Measurements from ENCODE around the gene MCC.
A peak's percentile ranks its signal among the peaks of the same experiment; 100 is the strongest.

MCC gene

GRCh38 chr5:113039229-113039933 lies 448.9 kb downstream of the MCC start:
- no peak overlapping the region for H3K27ac Mint-ChIP-seq
- ATAC-seq (no peak), DNase-seq (ENCODE audit: low spot score in 2 of 2) (no peak)
- no peaks in the 10 kb centered on the region for H3K4me1 Mint-ChIP-seq
- no peaks in the 10 kb centered on the region for H3K36me3 Mint-ChIP-seq
- no peaks in the 10 kb centered on the region for H3K9me3 Mint-ChIP-seq
- no peak overlapping the region for H3K4me3 Mint-ChIP-seq

- Mint-ChIP-seq H3K4me3 (no peak overlapping the region), H3K4me1 (no peaks in the 10 kb centered on the region), H3K27ac (no peak overlapping the region), H3K36me3 (no peaks in the 10 kb centered on the region), H3K9me3 (no peaks in the 10 kb centered on the region)
- DNase-seq (ENCODE audit: low spot score in 2 of 2) = no peak
- no peak for ATAC-seq
These were observed 449.5 kb downstream of the MCC start for GRCh38 chr5:113038714-113039113.

- H3K27ac Mint-ChIP-seq = peak overlapping the region; percentile 74
These were observed 450.1 kb downstream of the MCC start for GRCh38 chr5:113038136-113038535.

GRCh38 chr5:113036826-113037225 lies 451.4 kb downstream of the MCC start:
- Mint-ChIP-seq H3K27ac (no peak overlapping the region), H3K36me3 (no peaks in the 10 kb centered on the region), H3K4me1 (peaks cover 9% of the 10 kb centered on the region), H3K4me3 (no peak overlapping the region), H3K9me3 (no peaks in the 10 kb centered on the region)
- ATAC-seq (no peak), DNase-seq (ENCODE audit: low spot score in 2 of 2) (no peak)

More at GRCh38 chr5:113038136-113038535, 450.1 kb downstream of the MCC start:
- DNase-seq (ENCODE audit: low spot score in 2 of 2) (no peak), ATAC-seq (no peak)
- peaks cover under 1% of the 10 kb centered on the region for H3K4me1 Mint-ChIP-seq
- H3K9me3 Mint-ChIP-seq = no peaks in the 10 kb centered on the region
- no peaks in the 10 kb centered on the region for H3K36me3 Mint-ChIP-seq
- H3K4me3 Mint-ChIP-seq = no peak overlapping the region

- Mint-ChIP-seq H3K27ac (no peak overlapping the region), H3K9me3 (no peaks in the 10 kb centered on the region)
- no peak for DNase-seq (ENCODE audit: low spot score in 2 of 2)
These were observed 451.9 kb downstream of the MCC start for GRCh38 chr5:113036321-113036720.

GRCh38 chr5:113035096-113035495 lies 453.2 kb downstream of the MCC start:
- Mint-ChIP-seq H3K4me3 (no peak overlapping the region), H3K27ac (peak overlapping the region; percentile 15), H3K36me3 (no peaks in the 10 kb centered on the region), H3K4me1 (peaks cover 9% of the 10 kb centered on the region), H3K9me3 (no peaks in the 10 kb centered on the region)
- DNase-seq (ENCODE audit: low spot score in 2 of 2) = no peak
- ATAC-seq = no peak

More at GRCh38 chr5:113036321-113036720, 451.9 kb downstream of the MCC start:
- Mint-ChIP-seq H3K36me3 (no peaks in the 10 kb centered on the region), H3K4me1 (peaks cover 9% of the 10 kb centered on the region), H3K4me3 (no peak overlapping the region)
- no peak for ATAC-seq

GRCh38 chr5:113034182-113034773 lies 454.0 kb downstream of the MCC start:
- Mint-ChIP-seq H3K27ac (peak overlapping the region; percentile 14), H3K9me3 (no peaks in the 10 kb centered on the region), H3K4me3 (no peak overlapping the region), H3K36me3 (no peaks in the 10 kb centered on the region), H3K4me1 (peaks cover 9% of the 10 kb centered on the region)
- peak; percentile 60 for ATAC-seq
- DNase-seq (ENCODE audit: low spot score in 2 of 2) = no peak

- ATAC-seq (no peak), DNase-seq (ENCODE audit: low spot score in 2 of 2) (no peak)
- no peaks in the 10 kb centered on the region for H3K9me3 Mint-ChIP-seq
- peaks cover 9% of the 10 kb centered on the region for H3K4me1 Mint-ChIP-seq
- H3K36me3 Mint-ChIP-seq = peaks cover 8% of the 10 kb centered on the region
- H3K4me3 Mint-ChIP-seq = no peak overlapping the region
- H3K27ac Mint-ChIP-seq = no peak overlapping the region
These were observed 456.7 kb downstream of the MCC start for GRCh38 chr5:113031557-113031956.

- ATAC-seq (no peak), DNase-seq (ENCODE audit: low spot score in 2 of 2) (no peak)
- H3K36me3 Mint-ChIP-seq = peaks cover 11% of the 10 kb centered on the region
- H3K9me3 Mint-ChIP-seq = no peaks in the 10 kb centered on the region
- H3K27ac Mint-ChIP-seq = no peak overlapping the region
- no peak overlapping the region for H3K4me3 Mint-ChIP-seq
- peaks cover 9% of the 10 kb centered on the region for H3K4me1 Mint-ChIP-seq
These were observed 457.1 kb downstream of the MCC start for GRCh38 chr5:113031104-113031503.

GRCh38 chr5:113029614-113030013 lies 458.6 kb downstream of the MCC start:
- Mint-ChIP-seq H3K36me3 (peaks cover 18% of the 10 kb centered on the region), H3K4me1 (peaks cover 9% of the 10 kb centered on the region), H3K9me3 (no peaks in the 10 kb centered on the region), H3K27ac (no peak overlapping the region), H3K4me3 (no peak overlapping the region)
- no peak for DNase-seq (ENCODE audit: low spot score in 2 of 2)
- ATAC-seq = no peak

GRCh38 chr5:113027431-113027830 lies 460.8 kb downstream of the MCC start:
- Mint-ChIP-seq H3K9me3 (no peaks in the 10 kb centered on the region), H3K27ac (peak overlapping the region; percentile 23), H3K36me3 (peaks cover 37% of the 10 kb centered on the region), H3K4me1 (peaks cover 10% of the 10 kb centered on the region), H3K4me3 (no peak overlapping the region)
- DNase-seq (ENCODE audit: low spot score in 2 of 2) (no peak), ATAC-seq (no peak)

GRCh38 chr5:113027015-113027414 lies 461.2 kb downstream of the MCC start:
- peak overlapping the region; percentile 44 for H3K27ac Mint-ChIP-seq
- H3K36me3 Mint-ChIP-seq = peaks cover 37% of the 10 kb centered on the region
- no peak for ATAC-seq
- H3K9me3 Mint-ChIP-seq = no peaks in the 10 kb centered on the region
- DNase-seq (ENCODE audit: low spot score in 2 of 2) = no peak
- H3K4me3 Mint-ChIP-seq = no peak overlapping the region
- H3K4me1 Mint-ChIP-seq = peaks cover 13% of the 10 kb centered on the region

- Mint-ChIP-seq H3K36me3 (peaks cover 41% of the 10 kb centered on the region), H3K4me3 (no peak overlapping the region), H3K9me3 (no peaks in the 10 kb centered on the region), H3K4me1 (peaks cover 16% of the 10 kb centered on the region), H3K27ac (peak overlapping the region; percentile 44)
- DNase-seq (ENCODE audit: low spot score in 2 of 2) (no peak), ATAC-seq (no peak)
These were observed 462.0 kb downstream of the MCC start for GRCh38 chr5:113026211-113026610.

GRCh38 chr5:113025596-113025995 lies 462.7 kb downstream of the MCC start:
- Mint-ChIP-seq H3K4me1 (peaks cover 22% of the 10 kb centered on the region), H3K9me3 (no peaks in the 10 kb centered on the region), H3K4me3 (no peak overlapping the region), H3K27ac (no peak overlapping the region), H3K36me3 (peaks cover 47% of the 10 kb centered on the region)
- ATAC-seq (no peak), DNase-seq (ENCODE audit: low spot score in 2 of 2) (no peak)

- H3K4me3 Mint-ChIP-seq = no peak overlapping the region
- H3K27ac Mint-ChIP-seq = peak overlapping the region; percentile 26
- no peak for DNase-seq (ENCODE audit: low spot score in 2 of 2)
- peaks cover 26% of the 10 kb centered on the region for H3K4me1 Mint-ChIP-seq
- ATAC-seq = no peak
- H3K9me3 Mint-ChIP-seq = no peaks in the 10 kb centered on the region
- peaks cover 57% of the 10 kb centered on the region for H3K36me3 Mint-ChIP-seq
These were observed 464.1 kb downstream of the MCC start for GRCh38 chr5:113024076-113024697.

- no peak for DNase-seq (ENCODE audit: low spot score in 2 of 2)
- Mint-ChIP-seq H3K9me3 (no peaks in the 10 kb centered on the region), H3K27ac (peak overlapping the region; percentile 82), H3K4me1 (peaks cover 37% of the 10 kb centered on the region), H3K36me3 (peaks cover 57% of the 10 kb centered on the region), H3K4me3 (peak overlapping the region; percentile 10)
- peak; percentile 88 for ATAC-seq
These were observed 465.6 kb downstream of the MCC start for GRCh38 chr5:113022661-113023060.
